ENCODE measurements around the gene HIF3A.

DNA sequence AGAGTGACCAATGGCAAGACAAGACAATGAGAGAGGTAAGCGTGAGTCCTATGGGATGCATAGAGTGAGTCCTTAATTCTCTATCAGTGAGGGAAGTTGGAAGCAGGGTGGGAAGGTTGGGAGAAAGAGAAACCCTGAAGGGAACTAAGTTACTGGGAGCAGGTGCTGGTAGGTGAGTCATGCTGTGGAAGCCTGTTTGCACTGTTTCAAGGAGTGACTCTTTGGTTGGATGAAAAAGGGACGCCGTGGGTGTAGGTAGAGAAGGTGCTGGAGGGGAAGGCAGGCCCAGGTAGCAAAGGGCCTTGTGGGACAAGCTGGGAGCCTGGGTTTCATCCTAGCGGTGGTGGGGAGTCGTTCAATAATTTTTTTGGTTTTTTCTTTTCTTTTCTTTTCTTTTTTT is 45.4 kb upstream of the HIF3A start:
- TF ChIP-seq, protein P1, sequence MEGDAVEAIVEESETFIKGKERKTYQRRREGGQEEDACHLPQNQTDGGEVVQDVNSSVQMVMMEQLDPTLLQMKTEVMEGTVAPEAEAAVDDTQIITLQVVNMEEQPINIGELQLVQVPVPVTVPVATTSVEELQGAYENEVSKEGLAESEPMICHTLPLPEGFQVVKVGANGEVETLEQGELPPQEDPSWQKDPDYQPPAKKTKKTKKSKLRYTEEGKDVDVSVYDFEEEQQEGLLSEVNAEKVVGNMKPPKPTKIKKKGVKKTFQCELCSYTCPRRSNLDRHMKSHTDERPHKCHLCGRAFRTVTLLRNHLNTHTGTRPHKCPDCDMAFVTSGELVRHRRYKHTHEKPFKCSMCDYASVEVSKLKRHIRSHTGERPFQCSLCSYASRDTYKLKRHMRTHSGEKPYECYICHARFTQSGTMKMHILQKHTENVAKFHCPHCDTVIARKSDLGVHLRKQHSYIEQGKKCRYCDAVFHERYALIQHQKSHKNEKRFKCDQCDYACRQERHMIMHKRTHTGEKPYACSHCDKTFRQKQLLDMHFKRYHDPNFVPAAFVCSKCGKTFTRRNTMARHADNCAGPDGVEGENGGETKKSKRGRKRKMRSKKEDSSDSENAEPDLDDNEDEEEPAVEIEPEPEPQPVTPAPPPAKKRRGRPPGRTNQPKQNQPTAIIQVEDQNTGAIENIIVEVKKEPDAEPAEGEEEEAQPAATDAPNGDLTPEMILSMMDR (optimal IDR thresholded peaks at IDR 0.05 in 1 of 3, IDR thresholded peaks at IDR 0.05 in 1 of 3, conservative IDR thresholded peaks at IDR 0.05 in 1 of 3; ENCODE audit: extremely low read depth in 1 of 3, insufficient read depth in 2 of 3, low read length in 3 of 3) = no peak
- no peak for TF ChIP-seq EZH2 (IDR thresholded peaks at IDR 0.05; ENCODE audit: low read length)

Measured in keratinocyte (primary cell).